Measurements from ENCODE around the gene TMEM150B.
"Not testable (repeated sequence)": the region's sequence is repeated elsewhere in the genome, so short reads cannot be mapped to it uniquely, and the experiment has no call there.

Gene TMEM150B

GRCh38 chr19:55339889-55340783, 15.0 kb upstream of the TMEM150B start:
- H3K27me3 ChIP-seq, result no peaks in the 10 kb centered on the region
- peak overlapping the region; percentile 84 for H3K4me3 ChIP-seq
- peaks cover 13% of the 10 kb centered on the region for H4K20me1 ChIP-seq
- H3K36me3 ChIP-seq, result peaks cover 37% of the 10 kb centered on the region
- TF ChIP-seq Cebpa-rat (IDR thresholded peaks at IDR 0.05), result no peak
- peak overlapping the region; percentile 89 for H3K9ac ChIP-seq
- no peaks in the 10 kb centered on the region for H3K9me3 ChIP-seq
- H3K4me1 ChIP-seq, result peaks cover 48% of the 10 kb centered on the region
- peak overlapping the region; percentile 89 for H3K27ac ChIP-seq
- H3K4me2 ChIP-seq, result peak overlapping the region; percentile 99

GRCh38 chr19:55339105-55339888, 14.2 kb upstream of the TMEM150B start, which contains the start of gene KMT5C:
KMT5C (plus strand) TSS chr19:55339876; CDS start chr19:55341937, 2,061 bp downstream.
- TF ChIP-seq Cebpa-rat (IDR thresholded peaks at IDR 0.05), result no peak
- peaks cover 40% of the 10 kb centered on the region for H3K4me1 ChIP-seq
- H3K27me3 ChIP-seq, result no peaks in the 10 kb centered on the region
- H3K9ac ChIP-seq, result peak within 1 kb of the TSS; percentile 89
- H3K4me2 ChIP-seq, result peak within 1 kb of the TSS; percentile 99
- peaks cover 29% of the 10 kb centered on the region for H3K36me3 ChIP-seq
- no peaks in the 10 kb centered on the region for H3K9me3 ChIP-seq
- peak within 1 kb of the TSS; percentile 92 for H3K27ac ChIP-seq
- peak within 1 kb of the TSS; percentile 84 for H3K4me3 ChIP-seq
- peaks cover 13% of the 10 kb centered on the region for H4K20me1 ChIP-seq

- Histone ChIP-seq H3K27me3 (no peaks in the 10 kb centered on the region), H3K4me3 (no peak overlapping the region), H3K4me1 (peaks cover 9% of the 10 kb centered on the region), H3K36me3 (no peaks in the 10 kb centered on the region), H3K4me2 (no peak overlapping the region), H3K27ac (no peak overlapping the region), H3K9me3 (no peaks in the 10 kb centered on the region), H3K9ac (no peak overlapping the region), H4K20me1 (no peaks in the 10 kb centered on the region)
- TF ChIP-seq Cebpa-rat (IDR thresholded peaks at IDR 0.05), result no peak
These were observed 11.0 kb upstream of the TMEM150B start for GRCh38 chr19:55336101-55336500.

- Histone ChIP-seq H3K27ac (no peak overlapping the region), H3K4me1 (peaks cover 9% of the 10 kb centered on the region), H4K20me1 (no peaks in the 10 kb centered on the region), H3K4me3 (no peak overlapping the region), H3K36me3 (no peaks in the 10 kb centered on the region), H3K27me3 (no peaks in the 10 kb centered on the region), H3K9me3 (no peaks in the 10 kb centered on the region), H3K4me2 (no peak overlapping the region), H3K9ac (no peak overlapping the region)
- TF ChIP-seq Cebpa-rat (IDR thresholded peaks at IDR 0.05), result no peak
These were observed 8.7 kb upstream of the TMEM150B start for GRCh38 chr19:55333870-55334269.

- peaks cover 21% of the 10 kb centered on the region for H3K4me1 ChIP-seq
- H3K4me3 ChIP-seq, H3K4me2 ChIP-seq, H3K27me3 ChIP-seq, H4K20me1 ChIP-seq, H3K27ac ChIP-seq, H3K36me3 ChIP-seq, H3K9ac ChIP-seq, H3K9me3 ChIP-seq: not testable (repeated sequence)
These were observed 4.7 kb upstream of the TMEM150B start for GRCh38 chr19:55329791-55330190.

- H4K20me1 ChIP-seq, H3K27me3 ChIP-seq, H3K27ac ChIP-seq, H3K36me3 ChIP-seq, H3K9me3 ChIP-seq, H3K4me3 ChIP-seq, H3K4me2 ChIP-seq, H3K9ac ChIP-seq: not testable (repeated sequence)
- H3K4me1 ChIP-seq, result peaks cover 31% of the 10 kb centered on the region
These were observed 3.7 kb upstream of the TMEM150B start for GRCh38 chr19:55328774-55329318.

GRCh38 chr19:55324662-55325061, 479 bp downstream of the TMEM150B start:
- Histone ChIP-seq H4K20me1 (no peaks in the 10 kb centered on the region), H3K9ac (peak overlapping the region; percentile 63; the same call in 1 of the 2 replicates), H3K27ac (peak overlapping the region; percentile 73), H3K4me3 (peak overlapping the region; percentile 38; the same call in 1 of the 2 replicates), H3K36me3 (no peaks in the 10 kb centered on the region), H3K9me3 (no peaks in the 10 kb centered on the region), H3K4me1 (peaks cover 61% of the 10 kb centered on the region), H3K4me2 (peak overlapping the region; percentile 89), H3K27me3 (no peaks in the 10 kb centered on the region)
- no peak for TF ChIP-seq Cebpa-rat (IDR thresholded peaks at IDR 0.05)

- H3K9me3 ChIP-seq, result no peaks in the 10 kb centered on the region
- H3K4me1 ChIP-seq, result peaks cover 61% of the 10 kb centered on the region
- H3K36me3 ChIP-seq, result no peaks in the 10 kb centered on the region
- H4K20me1 ChIP-seq, result no peaks in the 10 kb centered on the region
- H3K27ac ChIP-seq, result no peak overlapping the region
- H3K4me3 ChIP-seq, result no peak overlapping the region
- peak overlapping the region; percentile 54 for H3K4me2 ChIP-seq
- no peaks in the 10 kb centered on the region for H3K27me3 ChIP-seq
- H3K9ac ChIP-seq, result no peak overlapping the region
- TF ChIP-seq Cebpa-rat (IDR thresholded peaks at IDR 0.05), result no peak
These were observed 2.8 kb downstream of the TMEM150B start for GRCh38 chr19:55322204-55322885.

GRCh38 chr19:55321466-55322137, 3.5 kb downstream of the TMEM150B start:
- Histone ChIP-seq H3K36me3 (no peaks in the 10 kb centered on the region), H3K9me3 (no peaks in the 10 kb centered on the region), H3K27me3 (no peaks in the 10 kb centered on the region), H3K27ac (0 out of 2 replicates have a peak overlapping the region, but pooled peaks have one; percentile 34), H3K9ac (no peak overlapping the region), H4K20me1 (no peaks in the 10 kb centered on the region), H3K4me3 (no peak overlapping the region), H3K4me2 (peak overlapping the region; percentile 54), H3K4me1 (peaks cover 58% of the 10 kb centered on the region)
- TF ChIP-seq Cebpa-rat (IDR thresholded peaks at IDR 0.05), result no peak

Measured in BLaER1 (cell line).